ENCODE data around the gene SOD3.

Gene SOD3

DNA sequence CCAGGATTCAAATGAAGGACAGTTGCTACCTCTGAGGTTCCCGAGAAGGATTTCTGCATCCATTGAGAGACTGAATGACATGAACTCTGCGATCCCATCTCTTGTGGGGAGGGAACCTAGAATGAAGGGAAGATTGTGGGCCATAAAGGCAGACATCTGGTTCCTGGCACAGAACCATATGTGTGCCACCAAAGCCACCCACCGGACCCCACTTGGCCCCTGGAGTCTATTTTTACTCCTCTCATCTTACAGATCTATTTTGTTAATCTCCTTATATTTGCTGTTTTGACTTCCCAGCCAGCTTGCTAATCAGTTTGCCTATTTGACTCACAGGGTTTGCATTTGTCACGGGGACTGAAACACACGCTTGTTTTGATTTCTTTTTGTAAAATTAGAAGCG, 7.3 kb downstream of the SOD3 start:
- Histone ChIP-seq H3F3A (ENCODE audit: insufficient read depth, low read length) (no peaks in the 10 kb centered on the region), H3K4me2 (ENCODE audit: low read length) (no peak overlapping the region), H3K9ac (ENCODE audit: low read length) (no peak overlapping the region), H3K4me1 (ENCODE audit: insufficient read depth, low read length, severe bottlenecking) (no peaks in the 10 kb centered on the region), H2AFZ (ENCODE audit: low read length) (no peak overlapping the region), H3K9me2 (ENCODE audit: low read depth, low read length) (no peaks in the 10 kb centered on the region), H3K79me2 (ENCODE audit: insufficient read depth, low read length) (no peaks in the 10 kb centered on the region), H3K27me3 (ENCODE audit: insufficient read depth, low read length) (no peaks in the 10 kb centered on the region), H3K4me3 (ENCODE audit: low read depth, low read length, poor library complexity, severe bottlenecking) (no peak overlapping the region), H3K36me3 (ENCODE audit: insufficient read depth, low read length) (no peaks in the 10 kb centered on the region), H3K27ac (ENCODE audit: low read depth, low read length, poor library complexity, severe bottlenecking) (no peak overlapping the region), H4K20me1 (ENCODE audit: insufficient read depth, low read length) (no peaks in the 10 kb centered on the region), H3K9me3 (ENCODE audit: low read length) (no peaks in the 10 kb centered on the region)
- TF ChIP-seq, protein P1, sequence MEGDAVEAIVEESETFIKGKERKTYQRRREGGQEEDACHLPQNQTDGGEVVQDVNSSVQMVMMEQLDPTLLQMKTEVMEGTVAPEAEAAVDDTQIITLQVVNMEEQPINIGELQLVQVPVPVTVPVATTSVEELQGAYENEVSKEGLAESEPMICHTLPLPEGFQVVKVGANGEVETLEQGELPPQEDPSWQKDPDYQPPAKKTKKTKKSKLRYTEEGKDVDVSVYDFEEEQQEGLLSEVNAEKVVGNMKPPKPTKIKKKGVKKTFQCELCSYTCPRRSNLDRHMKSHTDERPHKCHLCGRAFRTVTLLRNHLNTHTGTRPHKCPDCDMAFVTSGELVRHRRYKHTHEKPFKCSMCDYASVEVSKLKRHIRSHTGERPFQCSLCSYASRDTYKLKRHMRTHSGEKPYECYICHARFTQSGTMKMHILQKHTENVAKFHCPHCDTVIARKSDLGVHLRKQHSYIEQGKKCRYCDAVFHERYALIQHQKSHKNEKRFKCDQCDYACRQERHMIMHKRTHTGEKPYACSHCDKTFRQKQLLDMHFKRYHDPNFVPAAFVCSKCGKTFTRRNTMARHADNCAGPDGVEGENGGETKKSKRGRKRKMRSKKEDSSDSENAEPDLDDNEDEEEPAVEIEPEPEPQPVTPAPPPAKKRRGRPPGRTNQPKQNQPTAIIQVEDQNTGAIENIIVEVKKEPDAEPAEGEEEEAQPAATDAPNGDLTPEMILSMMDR (IDR thresholded peaks at IDR 0.05; ENCODE audit: low read length), result no peak
- TF ChIP-seq EZH2 (IDR thresholded peaks at IDR 0.05; ENCODE audit: borderline replicate concordance, low read length), result no peak

DNA sequence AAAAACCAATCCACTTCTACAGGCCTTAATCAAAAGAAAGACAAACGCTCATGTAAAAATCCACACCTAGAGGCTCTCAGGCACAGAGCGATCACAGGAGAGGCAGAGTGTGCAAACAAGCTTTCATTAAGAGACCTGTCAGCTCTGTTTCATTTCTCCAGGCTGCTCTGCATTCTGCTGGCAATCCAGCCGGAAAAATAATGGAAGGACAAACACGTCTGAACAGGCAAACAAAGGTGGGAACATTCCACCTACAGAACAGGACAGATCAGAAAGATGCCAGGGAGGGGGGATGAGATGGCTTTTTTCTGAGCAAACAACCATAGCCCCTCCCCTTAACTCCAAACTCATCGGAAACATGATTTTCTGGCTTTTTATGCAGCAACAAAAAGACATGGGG, 9.7 kb downstream of the SOD3 start:
- no peak overlapping the region for H2AFZ ChIP-seq (ENCODE audit: low read length)
- H3F3A ChIP-seq (ENCODE audit: insufficient read depth, low read length), result no peaks in the 10 kb centered on the region
- no peaks in the 10 kb centered on the region for H3K4me1 ChIP-seq (ENCODE audit: insufficient read depth, low read length, severe bottlenecking)
- TF ChIP-seq, protein P1 (IDR thresholded peaks at IDR 0.05; ENCODE audit: low read length), result no peak
- TF ChIP-seq EZH2 (IDR thresholded peaks at IDR 0.05; ENCODE audit: borderline replicate concordance, low read length), result no peak
- no peaks in the 10 kb centered on the region for H4K20me1 ChIP-seq (ENCODE audit: insufficient read depth, low read length)
- no peaks in the 10 kb centered on the region for H3K36me3 ChIP-seq (ENCODE audit: insufficient read depth, low read length)
- H3K79me2 ChIP-seq (ENCODE audit: insufficient read depth, low read length), result no peaks in the 10 kb centered on the region
- no peaks in the 10 kb centered on the region for H3K27me3 ChIP-seq (ENCODE audit: insufficient read depth, low read length)
- H3K9ac ChIP-seq (ENCODE audit: low read length), result no peak overlapping the region
- H3K4me3 ChIP-seq (ENCODE audit: low read depth, low read length, poor library complexity, severe bottlenecking), result no peak overlapping the region
- H3K9me2 ChIP-seq (ENCODE audit: low read depth, low read length), result no peaks in the 10 kb centered on the region
- H3K9me3 ChIP-seq (ENCODE audit: low read length), result no peaks in the 10 kb centered on the region
- H3K4me2 ChIP-seq (ENCODE audit: low read length), result no peak overlapping the region
- no peak overlapping the region for H3K27ac ChIP-seq (ENCODE audit: low read depth, low read length, poor library complexity, severe bottlenecking)

DNA sequence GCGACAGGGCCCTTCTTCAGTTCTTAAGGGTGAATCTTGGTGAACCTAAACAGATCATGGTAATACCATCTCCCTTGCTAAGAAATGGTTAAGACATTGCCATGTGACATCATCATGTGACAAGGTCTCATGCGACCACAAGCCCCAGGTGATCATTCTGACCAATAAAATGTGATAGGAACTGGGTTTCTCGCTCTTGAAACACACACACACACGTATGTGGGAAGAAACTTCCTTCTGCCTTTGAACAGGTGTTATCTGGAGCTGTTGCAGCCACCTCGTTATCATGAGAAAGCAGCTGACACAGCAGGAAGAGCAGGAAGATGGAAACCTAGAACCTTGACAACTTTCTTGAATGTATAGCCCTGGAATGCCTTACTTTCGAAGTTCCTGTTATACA, 10.2 kb downstream of the SOD3 start:
- H2AFZ ChIP-seq (ENCODE audit: low read length), result no peak overlapping the region

More for the DNA sequence above, 10.2 kb downstream of the SOD3 start:
- H3K9ac ChIP-seq (ENCODE audit: low read length), result no peak overlapping the region
- no peak overlapping the region for H3K4me2 ChIP-seq (ENCODE audit: low read length)
- H3K36me3 ChIP-seq (ENCODE audit: insufficient read depth, low read length), result no peaks in the 10 kb centered on the region
- no peaks in the 10 kb centered on the region for H4K20me1 ChIP-seq (ENCODE audit: insufficient read depth, low read length)
- no peaks in the 10 kb centered on the region for H3K79me2 ChIP-seq (ENCODE audit: insufficient read depth, low read length)
- H3F3A ChIP-seq (ENCODE audit: insufficient read depth, low read length), result no peaks in the 10 kb centered on the region
- H3K4me3 ChIP-seq (ENCODE audit: low read depth, low read length, poor library complexity, severe bottlenecking), result no peak overlapping the region
- TF ChIP-seq EZH2 (IDR thresholded peaks at IDR 0.05; ENCODE audit: borderline replicate concordance, low read length), result no peak
- TF ChIP-seq, protein P1 (IDR thresholded peaks at IDR 0.05; ENCODE audit: low read length), result no peak
- no peak overlapping the region for H3K27ac ChIP-seq (ENCODE audit: low read depth, low read length, poor library complexity, severe bottlenecking)
- H3K9me2 ChIP-seq (ENCODE audit: low read depth, low read length), result no peaks in the 10 kb centered on the region
- no peaks in the 10 kb centered on the region for H3K27me3 ChIP-seq (ENCODE audit: insufficient read depth, low read length)
- no peaks in the 10 kb centered on the region for H3K4me1 ChIP-seq (ENCODE audit: insufficient read depth, low read length, severe bottlenecking)
- H3K9me3 ChIP-seq (ENCODE audit: low read length), result no peaks in the 10 kb centered on the region

Measured in OCI-LY1 (cell line).